ENCODE measurements around the gene PRKCA. TPM values are rescaled to one million over a fixed set of nuclear protein-coding genes. Genes with fewer than 3 reads are reported as not detected.

The PRKCA gene
- total and polyA plus RNA-seq, 2 donors (not counting 3 experiments of a cell fraction or from before 2014, with no cell fraction given), result 7.5 to 34.2 TPM

DNA sequence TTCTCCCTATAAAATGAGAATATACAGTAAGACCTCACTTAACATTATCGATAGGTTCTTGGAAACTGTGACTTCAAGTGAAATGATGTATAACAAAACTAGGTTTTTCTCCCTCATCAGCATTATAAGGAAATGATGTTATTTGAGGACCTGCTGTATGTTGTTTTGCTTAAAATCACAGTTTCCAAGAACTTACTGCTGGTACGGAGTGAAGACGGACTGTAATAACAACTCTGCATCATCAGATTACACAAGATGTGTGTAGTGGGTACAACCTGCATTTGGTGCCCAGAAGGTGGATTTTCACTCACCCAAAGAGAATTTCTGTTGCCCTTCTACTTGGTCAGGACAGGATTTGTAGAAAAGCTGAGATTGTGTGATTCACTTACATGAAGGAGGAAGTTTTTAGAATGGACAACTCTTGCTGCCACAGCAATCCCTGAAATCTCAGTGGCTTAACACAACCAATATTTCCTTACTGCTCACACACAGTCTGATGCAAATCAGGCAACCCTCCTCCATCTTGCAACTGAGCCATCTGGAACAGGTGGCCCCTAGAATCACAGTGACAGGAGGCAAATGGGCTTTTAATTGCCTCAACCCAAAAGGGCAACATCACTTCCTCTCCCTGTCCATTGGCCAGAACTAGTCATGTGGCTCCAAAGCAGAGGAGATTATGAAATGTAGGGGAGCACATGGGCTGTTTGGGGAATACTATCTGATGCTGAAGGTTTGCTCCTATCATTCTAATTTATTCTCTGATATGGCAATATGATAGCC is 464.9 kb downstream of the PRKCA start:
- no peak for TF ChIP-seq EZH2 (IDR thresholded peaks at IDR 0.05; ENCODE audit: borderline replicate concordance, low read depth, low read length, severe bottlenecking)
- TF ChIP-seq GATA2 (IDR thresholded peaks at IDR 0.05; ENCODE audit: insufficient read depth, insufficient read length, low read depth, low read length), result no peak
- TF ChIP-seq JUN (IDR thresholded peaks at IDR 0.05; ENCODE audit: borderline replicate concordance, insufficient read depth, insufficient read length, low read depth), result no peak
- TF ChIP-seq, protein P1, sequence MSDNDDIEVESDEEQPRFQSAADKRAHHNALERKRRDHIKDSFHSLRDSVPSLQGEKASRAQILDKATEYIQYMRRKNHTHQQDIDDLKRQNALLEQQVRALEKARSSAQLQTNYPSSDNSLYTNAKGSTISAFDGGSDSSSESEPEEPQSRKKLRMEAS (IDR thresholded peaks at IDR 0.05; ENCODE audit: insufficient read depth, insufficient read length), result no peak
- TF ChIP-seq POLR2AphosphoS5 (IDR thresholded peaks at IDR 0.05; ENCODE audit: insufficient read depth, low read depth, low read length), result no peak
- no peak for TF ChIP-seq POLR2A (IDR thresholded peaks at IDR 0.05; ENCODE audit: low read depth, low read length)
- no peak for TF ChIP-seq MYC (IDR thresholded peaks at IDR 0.05; ENCODE audit: low read depth, low read length)
- TF ChIP-seq, protein P2, sequence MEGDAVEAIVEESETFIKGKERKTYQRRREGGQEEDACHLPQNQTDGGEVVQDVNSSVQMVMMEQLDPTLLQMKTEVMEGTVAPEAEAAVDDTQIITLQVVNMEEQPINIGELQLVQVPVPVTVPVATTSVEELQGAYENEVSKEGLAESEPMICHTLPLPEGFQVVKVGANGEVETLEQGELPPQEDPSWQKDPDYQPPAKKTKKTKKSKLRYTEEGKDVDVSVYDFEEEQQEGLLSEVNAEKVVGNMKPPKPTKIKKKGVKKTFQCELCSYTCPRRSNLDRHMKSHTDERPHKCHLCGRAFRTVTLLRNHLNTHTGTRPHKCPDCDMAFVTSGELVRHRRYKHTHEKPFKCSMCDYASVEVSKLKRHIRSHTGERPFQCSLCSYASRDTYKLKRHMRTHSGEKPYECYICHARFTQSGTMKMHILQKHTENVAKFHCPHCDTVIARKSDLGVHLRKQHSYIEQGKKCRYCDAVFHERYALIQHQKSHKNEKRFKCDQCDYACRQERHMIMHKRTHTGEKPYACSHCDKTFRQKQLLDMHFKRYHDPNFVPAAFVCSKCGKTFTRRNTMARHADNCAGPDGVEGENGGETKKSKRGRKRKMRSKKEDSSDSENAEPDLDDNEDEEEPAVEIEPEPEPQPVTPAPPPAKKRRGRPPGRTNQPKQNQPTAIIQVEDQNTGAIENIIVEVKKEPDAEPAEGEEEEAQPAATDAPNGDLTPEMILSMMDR (IDR thresholded peaks at IDR 0.05; ENCODE audit: extremely low read depth in 1 of 2, insufficient read depth in 1 of 2, low read depth in 1 of 2, low read length in 2 of 2), result no peak
- no peak for TF ChIP-seq FOS (IDR thresholded peaks at IDR 0.05; ENCODE audit: borderline replicate concordance, insufficient read depth, low read length)
- no peak overlapping the region for H3K4me3 ChIP-seq (replicated peaks in 1 of 3; ENCODE audit: insufficient read depth in 1 of 3, low read depth in 1 of 3, low read length in 3 of 3)
- no peaks in the 10 kb centered on the region for H3K9me3 ChIP-seq (replicated peaks; ENCODE audit: control insufficient read depth, insufficient read depth, low read length)
- BruUV-seq (replicated peaks), result no TSS peak
- no peak overlapping the region for H3K4me2 ChIP-seq (ENCODE audit: insufficient read depth, low read length)
- no peaks in the 10 kb centered on the region for H3K36me3 ChIP-seq (ENCODE audit: control insufficient read depth in 2 of 2, extremely low read depth in 1 of 2, insufficient read depth in 2 of 2, low read length in 2 of 2)
- no peak overlapping the region for H3K27ac ChIP-seq (ENCODE audit: insufficient read depth, low read depth, low read length)
- no peaks in the 10 kb centered on the region for H3K9me1 ChIP-seq (replicated peaks; ENCODE audit: control insufficient read depth, extremely low read depth, insufficient read depth, low read length)
- H3K9ac ChIP-seq (replicated peaks; ENCODE audit: extremely low read depth, insufficient read depth, low read length), result no peak overlapping the region
- H4K20me1 ChIP-seq (replicated peaks; ENCODE audit: control insufficient read depth, extremely low read depth, insufficient read depth, low read length), result no peaks in the 10 kb centered on the region
- DNase-seq (ENCODE audit: low read depth, low spot score) (no peak), FAIRE-seq (peak; percentile 26)
- CTCF ChIA-PET, result no interaction called here
- no peaks in the 10 kb centered on the region for H3K79me2 ChIP-seq (ENCODE audit: control insufficient read depth, insufficient read depth, low read length)
- dilution Hi-C loops (cut with MboI; ENCODE audit: extremely low pct_ligation_motif_present, low sequenced_read_pairs), result no loop called here
- H3K4me1 ChIP-seq (ENCODE audit: control insufficient read depth, extremely low read depth, insufficient read depth, low read length), result no peaks in the 10 kb centered on the region
- H2AFZ ChIP-seq (ENCODE audit: low read depth, low read length), result no peak overlapping the region
- intact Hi-C loops (cut with micrococcal nuclease), result no loop called here
- POLR2A ChIA-PET, result no interaction called here
- H3K27me3 ChIP-seq (ENCODE audit: control insufficient read depth in 2 of 2, insufficient read depth in 2 of 2, low read length in 2 of 2), result no peaks in the 10 kb centered on the region

Measured in endothelial cell of umbilical vein (primary cell).